Measurements from ENCODE around the gene EREG. TPM values are rescaled to one million over a fixed set of nuclear protein-coding genes. Genes with fewer than 3 reads are reported as not detected.

EREG gene
- total RNA-seq, 1 experiment from 2014 or later, result not detected

GRCh38 chr4:74412225-74412624, 47.3 kb downstream of the EREG start:
- H3K4me1 ChIP-seq (ENCODE audit: insufficient read depth, low read length), result no peaks in the 10 kb centered on the region; the same call in 1 of the 2 replicates
- no peak overlapping the region for H2BK5ac ChIP-seq (ENCODE audit: insufficient read length, low read length)
- no peak overlapping the region for H3K23ac ChIP-seq (ENCODE audit: insufficient read length, low read depth, low read length)
- no peak overlapping the region for H4K8ac ChIP-seq (replicated peaks; ENCODE audit: insufficient read length, low read depth, low read length)
- peaks cover 12 to 13% of the 10 kb centered on the region in 2 experiments; a peak in 3 of 4 replicates for H3K4me1 Mint-ChIP-seq
- no peak overlapping the region for H2BK12ac ChIP-seq (ENCODE audit: insufficient read length, low read depth, low read length)
- H2AK5ac ChIP-seq (ENCODE audit: insufficient read length, low read length), result no peak overlapping the region
- no peak overlapping the region for H3K27ac Mint-ChIP-seq
- H2BK120ac ChIP-seq (ENCODE audit: low read depth, low read length, poor library complexity, severe bottlenecking), result no peak overlapping the region
- no peak overlapping the region for H4K5ac ChIP-seq (ENCODE audit: insufficient read length, low read depth, low read length)
- H3K56ac ChIP-seq (ENCODE audit: insufficient read length, low read depth, low read length), result no peak overlapping the region
- H3K9ac ChIP-seq (ENCODE audit: extremely low read depth, insufficient read length, low read length), result no peak overlapping the region
- H3K4me3 Mint-ChIP-seq, result no peak overlapping the region
- no peaks in the 10 kb centered on the region for H3K23me2 ChIP-seq (ENCODE audit: insufficient read length, low read depth, low read length, poor library complexity, severe bottlenecking)
- no peaks in the 10 kb centered on the region for H3K9me3 ChIP-seq (ENCODE audit: control insufficient read depth, low read depth, low read length)
- no peak overlapping the region for H3K27ac ChIP-seq (ENCODE audit: insufficient read length, low read depth, low read length)
- no peak overlapping the region for H4K91ac ChIP-seq (ENCODE audit: insufficient read length, low read depth, low read length)
- H3K14ac ChIP-seq (ENCODE audit: insufficient read depth, low read length), result no peak overlapping the region
- H3K27me3 ChIP-seq (ENCODE audit: insufficient read depth, low read length), result no peaks in the 10 kb centered on the region
- no peak overlapping the region for H3K18ac ChIP-seq (ENCODE audit: insufficient read length, low read depth, low read length)
- no peak overlapping the region for H3K4me2 ChIP-seq (ENCODE audit: insufficient read depth, insufficient read length, low read length)
- TF ChIP-seq CTCF (conservative IDR thresholded peaks at IDR 0.05), result no peak
- no peaks in the 10 kb centered on the region for H3K9me3 Mint-ChIP-seq
- no peak for DNase-seq
- H3K4ac ChIP-seq (ENCODE audit: low read depth, low read length), result no peak overlapping the region
- H2BK20ac ChIP-seq (ENCODE audit: low read depth, low read length, poor library complexity, severe bottlenecking), result no peak overlapping the region
- H3K36me3 Mint-ChIP-seq (ENCODE audit: insufficient read depth in 1 of 3, low read depth in 3 of 3), result no peaks in the 10 kb centered on the region
- H3T11ph ChIP-seq (ENCODE audit: low read length), result no peak overlapping the region
- no peak overlapping the region for H2BK15ac ChIP-seq (ENCODE audit: low read depth, low read length)
- H3K79me2 ChIP-seq (ENCODE audit: insufficient read depth, low read length), result no peaks in the 10 kb centered on the region
- no peaks in the 10 kb centered on the region for H3K79me1 ChIP-seq (ENCODE audit: insufficient read depth, low read depth, low read length, poor library complexity, severe bottlenecking)
- H2AFZ ChIP-seq (ENCODE audit: low read length), result no peak overlapping the region
- no peaks in the 10 kb centered on the region; the same call in 1 of the 2 replicates for H3K27me3 Mint-ChIP-seq (ENCODE audit: low read depth)
- no peaks in the 10 kb centered on the region for H4K20me1 ChIP-seq (ENCODE audit: control insufficient read depth, insufficient read depth, insufficient read length)
